ENCODE results near the gene PRKCA. TPM values are rescaled to one million over a fixed set of nuclear protein-coding genes. Genes with fewer than 3 reads are reported as not detected.

The PRKCA gene
- total and polyA plus RNA-seq, 4 donors, result 3.0 to 14.1 (median 5.4) TPM

DNA sequence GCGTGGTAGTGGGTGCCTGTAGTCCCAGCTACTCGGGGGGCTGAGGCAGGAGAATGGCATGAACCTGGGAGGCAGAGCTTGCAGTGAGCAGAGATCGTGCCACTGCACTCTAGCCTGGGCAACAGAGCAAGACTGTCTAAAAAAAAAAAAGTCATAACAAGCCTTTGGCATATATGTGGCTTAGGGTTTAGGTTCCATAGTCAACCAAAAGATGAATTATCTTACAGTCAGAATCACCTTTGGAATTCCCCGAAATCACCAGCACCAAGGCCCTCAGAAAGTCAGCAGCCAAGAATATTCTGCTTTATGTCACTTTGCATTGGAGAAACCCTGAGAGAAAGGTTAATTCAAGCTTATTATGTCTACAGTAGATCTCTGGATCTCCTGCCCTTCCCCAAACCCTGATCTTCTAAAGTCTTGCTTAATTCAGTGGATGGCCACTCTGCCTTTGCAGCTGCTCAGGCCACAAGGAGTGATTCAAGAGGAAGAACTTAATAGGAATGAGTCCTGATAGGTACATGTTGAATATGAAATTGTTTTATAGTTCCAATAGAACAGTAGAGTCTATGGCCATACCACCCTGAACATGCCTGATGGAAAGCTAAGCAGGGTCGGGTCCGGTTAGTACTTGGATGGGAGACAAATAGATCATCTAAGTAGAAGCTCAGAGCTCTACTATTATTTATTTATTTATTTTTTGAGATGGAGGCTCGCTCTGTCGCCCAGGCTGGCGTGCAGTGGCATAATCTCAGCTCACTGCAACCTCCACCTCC, 336.5 kb downstream of the PRKCA start:
- Histone ChIP-seq H3K4me3 (ENCODE audit: low read depth in 1 of 3, low read length in 3 of 3) (no peak overlapping the region), H3K36me3 (ENCODE audit: control insufficient read depth in 4 of 4, insufficient read depth in 3 of 4, low read depth in 1 of 4, low read length in 3 of 4) (peaks cover 0 to 4% (median under 1%) of the 10 kb centered on the region in 4 donors), H3K27me3 (ENCODE audit: control insufficient read depth in 4 of 4, insufficient read depth in 4 of 4, low read length in 3 of 4) (no peaks in the 10 kb centered on the region), H3K27ac (ENCODE audit: low read depth in 1 of 2, low read length in 2 of 2) (no peak overlapping the region), H3K9ac (ENCODE audit: low read depth in 1 of 2, low read length in 2 of 2) (no peak overlapping the region), H3K4me1 (ENCODE audit: control insufficient read depth in 4 of 4, insufficient read depth in 4 of 4, low read length in 3 of 4) (no peaks in the 10 kb centered on the region), H3K9me3 (ENCODE audit: control insufficient read depth in 4 of 4, low read length in 3 of 4) (no peaks in the 10 kb centered on the region)
- 98% methylated on average over 9 of the region's 9 CpGs for WGBS
- DNase-seq (ENCODE audit: low spot score), result no peak
- TF ChIP-seq YY1 (IDR thresholded peaks at IDR 0.05) (no peak), HNF4G (IDR thresholded peaks at IDR 0.05) (no peak), FOXA1 (IDR thresholded peaks at IDR 0.05) (no peak)
- TF ChIP-seq, protein P1, sequence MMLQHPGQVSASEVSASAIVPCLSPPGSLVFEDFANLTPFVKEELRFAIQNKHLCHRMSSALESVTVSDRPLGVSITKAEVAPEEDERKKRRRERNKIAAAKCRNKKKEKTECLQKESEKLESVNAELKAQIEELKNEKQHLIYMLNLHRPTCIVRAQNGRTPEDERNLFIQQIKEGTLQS (IDR thresholded peaks at IDR 0.05), result no peak
- TF ChIP-seq, protein P2, sequence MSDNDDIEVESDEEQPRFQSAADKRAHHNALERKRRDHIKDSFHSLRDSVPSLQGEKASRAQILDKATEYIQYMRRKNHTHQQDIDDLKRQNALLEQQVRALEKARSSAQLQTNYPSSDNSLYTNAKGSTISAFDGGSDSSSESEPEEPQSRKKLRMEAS (IDR thresholded peaks at IDR 0.05), result no peak

DNA sequence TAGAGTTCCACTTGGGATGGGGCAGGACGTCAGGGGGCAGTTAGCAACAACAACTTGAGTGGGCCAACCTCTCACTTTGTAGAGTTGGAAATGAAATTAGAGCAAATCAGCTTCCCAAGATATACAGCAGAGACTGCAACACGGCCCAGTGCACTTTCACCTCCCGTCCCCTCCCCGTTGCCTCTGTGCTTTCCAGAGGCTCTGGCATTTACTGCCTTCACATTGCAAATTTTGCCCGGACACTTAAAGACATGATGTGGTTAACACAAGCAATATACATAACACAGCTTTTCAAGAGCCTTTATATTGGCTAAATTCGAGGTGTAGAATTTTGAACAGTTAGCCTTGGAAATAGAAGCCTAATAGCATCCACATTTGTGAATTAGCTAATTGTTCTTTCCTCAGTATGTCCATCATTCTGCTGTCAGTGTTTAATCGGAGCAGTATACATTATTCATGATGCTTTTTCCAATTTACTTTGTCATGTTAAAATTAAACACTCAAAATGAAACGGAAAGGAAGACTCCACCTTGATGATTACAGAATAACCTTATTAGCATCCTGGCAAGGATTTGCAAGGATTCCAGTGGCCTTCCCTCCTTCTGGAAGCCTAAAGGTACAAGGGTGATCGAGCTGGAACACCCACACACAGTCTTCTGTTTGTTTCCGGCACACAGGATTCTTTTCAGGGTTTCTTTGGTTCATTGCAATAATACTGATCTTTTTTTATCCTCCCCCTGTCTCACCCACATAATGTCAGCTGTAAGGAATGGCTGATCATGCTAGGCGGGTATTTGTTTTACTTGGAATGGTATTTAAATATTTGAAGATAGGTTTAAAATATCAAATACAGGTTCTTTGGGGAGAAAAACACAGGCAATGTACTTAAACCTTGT, 341.6 kb downstream of the PRKCA start:
- WGBS, result 86% methylated on average over 11 of the region's 11 CpGs
- H3K9me3 ChIP-seq (ENCODE audit: control insufficient read depth in 4 of 4, low read length in 3 of 4), result no peaks in the 10 kb centered on the region

DNA sequence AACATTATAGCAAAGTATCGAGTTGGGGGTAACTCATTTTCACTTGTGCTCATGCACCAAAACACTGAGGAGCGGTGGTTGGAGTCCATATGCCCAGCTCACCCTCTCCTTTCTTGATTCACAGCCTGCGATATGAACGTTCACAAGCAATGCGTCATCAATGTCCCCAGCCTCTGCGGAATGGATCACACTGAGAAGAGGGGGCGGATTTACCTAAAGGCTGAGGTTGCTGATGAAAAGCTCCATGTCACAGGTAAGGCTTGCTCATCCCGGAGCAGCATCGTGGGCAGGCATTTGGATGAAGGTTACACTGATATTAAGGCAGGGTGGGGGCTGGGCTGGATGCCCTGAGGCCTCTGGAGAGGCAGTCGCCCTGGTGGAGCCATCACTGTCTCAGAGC, 342.8 kb downstream of the PRKCA start:
- DNase-seq (ENCODE audit: low spot score), result no peak
- Histone ChIP-seq H3K27me3 (ENCODE audit: control insufficient read depth in 4 of 4, insufficient read depth in 4 of 4, low read length in 3 of 4) (no peaks in the 10 kb centered on the region), H3K27ac (ENCODE audit: low read depth in 1 of 2, low read length in 2 of 2) (no peak overlapping the region), H3K36me3 (ENCODE audit: control insufficient read depth in 4 of 4, insufficient read depth in 3 of 4, low read depth in 1 of 4, low read length in 3 of 4) (peaks cover 0 to 16% (median 9%) of the 10 kb centered on the region in 4 donors), H3K9ac (ENCODE audit: low read depth in 1 of 2, low read length in 2 of 2) (no peak overlapping the region), H3K4me1 (ENCODE audit: control insufficient read depth in 4 of 4, insufficient read depth in 4 of 4, low read length in 3 of 4) (no peaks in the 10 kb centered on the region), H3K9me3 (ENCODE audit: control insufficient read depth in 4 of 4, low read length in 3 of 4) (no peaks in the 10 kb centered on the region), H3K4me3 (ENCODE audit: low read depth in 1 of 3, low read length in 3 of 3) (no peak overlapping the region)
- 97% methylated on average over 10 of the region's 10 CpGs for WGBS
- no peak for TF ChIP-seq HNF4G (IDR thresholded peaks at IDR 0.05)
- TF ChIP-seq, protein P3, sequence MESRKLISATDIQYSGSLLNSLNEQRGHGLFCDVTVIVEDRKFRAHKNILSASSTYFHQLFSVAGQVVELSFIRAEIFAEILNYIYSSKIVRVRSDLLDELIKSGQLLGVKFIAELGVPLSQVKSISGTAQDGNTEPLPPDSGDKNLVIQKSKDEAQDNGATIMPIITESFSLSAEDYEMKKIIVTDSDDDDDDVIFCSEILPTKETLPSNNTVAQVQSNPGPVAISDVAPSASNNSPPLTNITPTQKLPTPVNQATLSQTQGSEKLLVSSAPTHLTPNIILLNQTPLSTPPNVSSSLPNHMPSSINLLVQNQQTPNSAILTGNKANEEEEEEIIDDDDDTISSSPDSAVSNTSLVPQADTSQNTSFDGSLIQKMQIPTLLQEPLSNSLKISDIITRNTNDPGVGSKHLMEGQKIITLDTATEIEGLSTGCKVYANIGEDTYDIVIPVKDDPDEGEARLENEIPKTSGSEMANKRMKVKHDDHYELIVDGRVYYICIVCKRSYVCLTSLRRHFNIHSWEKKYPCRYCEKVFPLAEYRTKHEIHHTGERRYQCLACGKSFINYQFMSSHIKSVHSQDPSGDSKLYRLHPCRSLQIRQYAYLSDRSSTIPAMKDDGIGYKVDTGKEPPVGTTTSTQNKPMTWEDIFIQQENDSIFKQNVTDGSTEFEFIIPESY (IDR thresholded peaks at IDR 0.05), result no peak
- TF ChIP-seq, protein P4, sequence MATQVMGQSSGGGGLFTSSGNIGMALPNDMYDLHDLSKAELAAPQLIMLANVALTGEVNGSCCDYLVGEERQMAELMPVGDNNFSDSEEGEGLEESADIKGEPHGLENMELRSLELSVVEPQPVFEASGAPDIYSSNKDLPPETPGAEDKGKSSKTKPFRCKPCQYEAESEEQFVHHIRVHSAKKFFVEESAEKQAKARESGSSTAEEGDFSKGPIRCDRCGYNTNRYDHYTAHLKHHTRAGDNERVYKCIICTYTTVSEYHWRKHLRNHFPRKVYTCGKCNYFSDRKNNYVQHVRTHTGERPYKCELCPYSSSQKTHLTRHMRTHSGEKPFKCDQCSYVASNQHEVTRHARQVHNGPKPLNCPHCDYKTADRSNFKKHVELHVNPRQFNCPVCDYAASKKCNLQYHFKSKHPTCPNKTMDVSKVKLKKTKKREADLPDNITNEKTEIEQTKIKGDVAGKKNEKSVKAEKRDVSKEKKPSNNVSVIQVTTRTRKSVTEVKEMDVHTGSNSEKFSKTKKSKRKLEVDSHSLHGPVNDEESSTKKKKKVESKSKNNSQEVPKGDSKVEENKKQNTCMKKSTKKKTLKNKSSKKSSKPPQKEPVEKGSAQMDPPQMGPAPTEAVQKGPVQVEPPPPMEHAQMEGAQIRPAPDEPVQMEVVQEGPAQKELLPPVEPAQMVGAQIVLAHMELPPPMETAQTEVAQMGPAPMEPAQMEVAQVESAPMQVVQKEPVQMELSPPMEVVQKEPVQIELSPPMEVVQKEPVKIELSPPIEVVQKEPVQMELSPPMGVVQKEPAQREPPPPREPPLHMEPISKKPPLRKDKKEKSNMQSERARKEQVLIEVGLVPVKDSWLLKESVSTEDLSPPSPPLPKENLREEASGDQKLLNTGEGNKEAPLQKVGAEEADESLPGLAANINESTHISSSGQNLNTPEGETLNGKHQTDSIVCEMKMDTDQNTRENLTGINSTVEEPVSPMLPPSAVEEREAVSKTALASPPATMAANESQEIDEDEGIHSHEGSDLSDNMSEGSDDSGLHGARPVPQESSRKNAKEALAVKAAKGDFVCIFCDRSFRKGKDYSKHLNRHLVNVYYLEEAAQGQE (IDR thresholded peaks at IDR 0.05), result no peak
- TF ChIP-seq, protein P2 (IDR thresholded peaks at IDR 0.05), result no peak
- TF ChIP-seq RXRA (IDR thresholded peaks at IDR 0.05), result no peak

More for the DNA sequence above, 341.6 kb downstream of the PRKCA start:
- no peak overlapping the region for H3K27ac ChIP-seq (ENCODE audit: low read depth in 1 of 2, low read length in 2 of 2)
- no peak overlapping the region for H3K9ac ChIP-seq (ENCODE audit: low read depth in 1 of 2, low read length in 2 of 2)
- TF ChIP-seq RAD21 (IDR thresholded peaks at IDR 0.05) (no peak), GABPA (IDR thresholded peaks at IDR 0.05 in 1 of 2, conservative IDR thresholded peaks at IDR 0.05 in 1 of 2) (no peak), SP1 (IDR thresholded peaks at IDR 0.05) (no peak), EGR1 (IDR thresholded peaks at IDR 0.05; ENCODE audit: low read depth in 2 of 2) (no peak)
- TF ChIP-seq, protein P1 (IDR thresholded peaks at IDR 0.05), result no peak
- TF ChIP-seq, protein P3 (IDR thresholded peaks at IDR 0.05), result no peak
- H3K36me3 ChIP-seq (ENCODE audit: control insufficient read depth in 4 of 4, insufficient read depth in 3 of 4, low read depth in 1 of 4, low read length in 3 of 4), result peaks cover 0 to 16% (median 9%) of the 10 kb centered on the region in 4 donors
- DNase-seq (ENCODE audit: low spot score), result no peak
- H3K4me3 ChIP-seq (ENCODE audit: low read depth in 1 of 3, low read length in 3 of 3), result no peak overlapping the region
- H3K4me1 ChIP-seq (ENCODE audit: control insufficient read depth in 4 of 4, insufficient read depth in 4 of 4, low read length in 3 of 4), result no peaks in the 10 kb centered on the region
- no peaks in the 10 kb centered on the region for H3K27me3 ChIP-seq (ENCODE audit: control insufficient read depth in 4 of 4, insufficient read depth in 4 of 4, low read length in 3 of 4)

All from liver (tissue), 9 donors.